Measurements from ENCODE around the gene DNASE1L1. TPM values are rescaled to one million over a fixed set of nuclear protein-coding genes. Genes with fewer than 3 reads are reported as not detected.
A peak's percentile ranks its signal among the peaks of the same experiment; 100 is the strongest.

DNASE1L1 gene
- polyA plus RNA-seq, 3 donors = 26.2 to 64.5 (median 27.2) TPM

DNA sequence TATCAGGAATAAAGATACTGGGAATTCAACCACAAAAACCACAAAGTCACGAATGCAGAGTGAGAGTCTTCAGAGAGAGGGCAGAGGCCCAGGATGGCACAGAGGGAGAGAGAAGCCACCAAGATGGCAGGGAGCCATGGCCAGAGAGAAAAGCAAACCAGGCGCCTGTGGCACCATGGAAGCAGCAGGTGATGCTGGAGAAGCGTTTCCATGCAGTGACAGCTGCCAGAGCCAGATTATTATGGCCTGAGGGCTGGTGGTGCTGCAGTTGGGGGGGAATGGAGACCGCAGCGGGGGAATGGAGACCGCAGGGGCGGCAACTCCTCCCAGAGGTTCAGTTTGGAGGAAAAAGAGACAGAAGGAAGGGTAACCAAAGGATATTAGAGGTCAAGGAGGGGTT lies 8.1 kb upstream of the DNASE1L1 start:
- Mint-ChIP-seq H3K27me3 (ENCODE audit: low read depth in 3 of 3) (peaks cover 0 to 3% (median 0%) of the 10 kb centered on the region in 3 donors), H3K27ac (peak overlapping the region in 3 of 7 donors; percentile 68 to 72 (median 72)), H3K36me3 (peaks cover 15 to 38% of the 10 kb centered on the region in 2 donors), H3K9me3 (peaks cover 0 to 4% (median 0%) of the 10 kb centered on the region in 7 donors), H3K4me3 (no peak overlapping the region), H3K4me1 (peaks cover 6% of the 10 kb centered on the region)
- no peak overlapping the region for H3K27ac ChIP-seq (ENCODE audit: low read depth in 1 of 2, low read length in 2 of 2)
- no peak overlapping the region for H3K4me2 ChIP-seq (replicated peaks; ENCODE audit: extremely low read depth, low read length, poor library complexity, severe bottlenecking)
- intact Hi-C loops (cut with micrococcal nuclease) = no loop called here
- H3K9ac ChIP-seq (ENCODE audit: insufficient read depth, low read length, poor library complexity, severe bottlenecking) = no peak overlapping the region
- peaks cover 19 to 41% of the 10 kb centered on the region in 2 donors for H3K36me3 ChIP-seq (replicated peaks in 1 of 2; ENCODE audit: control insufficient read depth in 1 of 2, insufficient read depth in 2 of 2, low read length in 2 of 2)
- H3K4me1 ChIP-seq (ENCODE audit: control insufficient read depth in 1 of 2, insufficient read depth in 2 of 2, low read length in 2 of 2) = peaks cover 12 to 15% of the 10 kb centered on the region in 2 donors
- no peak overlapping the region for H2AFZ ChIP-seq (ENCODE audit: insufficient read depth, low read depth, low read length, poor library complexity, severe bottlenecking)
- peaks cover 11% of the 10 kb centered on the region for H3K79me2 ChIP-seq (ENCODE audit: insufficient read depth, low read length)
- no peaks in the 10 kb centered on the region for H3K9me3 ChIP-seq (replicated peaks in 1 of 2; ENCODE audit: control insufficient read depth in 1 of 2, insufficient read depth in 1 of 2, low read length in 2 of 2)
- H4K20me1 ChIP-seq (ENCODE audit: insufficient read depth, low read length) = no peaks in the 10 kb centered on the region
- no peak for DNase-seq
- no CpG with 5 or more reads among the region's 7 CpGs for WGBS (ENCODE audit: insufficient coverage)
- H3K27me3 ChIP-seq (ENCODE audit: control insufficient read depth in 2 of 2, insufficient read depth in 2 of 2, low read length in 2 of 2) = no peaks in the 10 kb centered on the region
- no peak overlapping the region for H3K4me3 ChIP-seq (replicated peaks in 1 of 3; ENCODE audit: low read depth in 2 of 3, low read length in 3 of 3)
- TF ChIP-seq, protein P1, sequence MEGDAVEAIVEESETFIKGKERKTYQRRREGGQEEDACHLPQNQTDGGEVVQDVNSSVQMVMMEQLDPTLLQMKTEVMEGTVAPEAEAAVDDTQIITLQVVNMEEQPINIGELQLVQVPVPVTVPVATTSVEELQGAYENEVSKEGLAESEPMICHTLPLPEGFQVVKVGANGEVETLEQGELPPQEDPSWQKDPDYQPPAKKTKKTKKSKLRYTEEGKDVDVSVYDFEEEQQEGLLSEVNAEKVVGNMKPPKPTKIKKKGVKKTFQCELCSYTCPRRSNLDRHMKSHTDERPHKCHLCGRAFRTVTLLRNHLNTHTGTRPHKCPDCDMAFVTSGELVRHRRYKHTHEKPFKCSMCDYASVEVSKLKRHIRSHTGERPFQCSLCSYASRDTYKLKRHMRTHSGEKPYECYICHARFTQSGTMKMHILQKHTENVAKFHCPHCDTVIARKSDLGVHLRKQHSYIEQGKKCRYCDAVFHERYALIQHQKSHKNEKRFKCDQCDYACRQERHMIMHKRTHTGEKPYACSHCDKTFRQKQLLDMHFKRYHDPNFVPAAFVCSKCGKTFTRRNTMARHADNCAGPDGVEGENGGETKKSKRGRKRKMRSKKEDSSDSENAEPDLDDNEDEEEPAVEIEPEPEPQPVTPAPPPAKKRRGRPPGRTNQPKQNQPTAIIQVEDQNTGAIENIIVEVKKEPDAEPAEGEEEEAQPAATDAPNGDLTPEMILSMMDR (IDR thresholded peaks at IDR 0.05) = no peak

- peaks cover 7 to 15% of the 10 kb centered on the region in 2 donors for H3K36me3 ChIP-seq (replicated peaks in 1 of 2; ENCODE audit: control insufficient read depth in 1 of 2, insufficient read depth in 2 of 2, low read length in 2 of 2)
- peaks cover 0 to 6% (median 4%) of the 10 kb centered on the region in 3 donors for H3K27me3 Mint-ChIP-seq (ENCODE audit: low read depth in 3 of 3)
- H4K20me1 ChIP-seq (ENCODE audit: insufficient read depth, low read length) = no peaks in the 10 kb centered on the region
- 20% methylated on average over 1 of the region's 8 CpGs for WGBS (ENCODE audit: insufficient coverage)
- H3K9me3 ChIP-seq (replicated peaks in 1 of 2; ENCODE audit: control insufficient read depth in 1 of 2, insufficient read depth in 1 of 2, low read length in 2 of 2) = no peaks in the 10 kb centered on the region
- H3K27ac ChIP-seq (ENCODE audit: low read depth in 1 of 2, low read length in 2 of 2) = peak overlapping the region; percentile 80 to 89
- H3K27me3 ChIP-seq (ENCODE audit: control insufficient read depth in 2 of 2, insufficient read depth in 2 of 2, low read length in 2 of 2) = no peaks in the 10 kb centered on the region
- peaks cover 0 to 8% (median 2%) of the 10 kb centered on the region in 7 donors for H3K9me3 Mint-ChIP-seq
- H3K79me2 ChIP-seq (ENCODE audit: insufficient read depth, low read length) = peaks cover 34% of the 10 kb centered on the region
- no peak overlapping the region for H3K9ac ChIP-seq (ENCODE audit: insufficient read depth, low read length, poor library complexity, severe bottlenecking)
- H3K36me3 Mint-ChIP-seq = peaks cover 8 to 15% of the 10 kb centered on the region in 2 donors
- peak overlapping the region; percentile 74 for H3K4me2 ChIP-seq (replicated peaks; ENCODE audit: extremely low read depth, low read length, poor library complexity, severe bottlenecking)
- no peak for DNase-seq
- peak overlapping the region in 1 of 3 experiments; percentile 76 for H3K4me3 ChIP-seq (replicated peaks in 1 of 3; ENCODE audit: low read depth in 2 of 3, low read length in 3 of 3)
- H3K4me1 ChIP-seq (ENCODE audit: control insufficient read depth in 1 of 2, insufficient read depth in 2 of 2, low read length in 2 of 2) = peaks cover 34% of the 10 kb centered on the region in 2 donors
- intact Hi-C loops (cut with micrococcal nuclease) = loop anchor here in 1 of 2 donors (2.0 kb wide), 1 partner anchor 14 kb away; no protein-coding TSS in a partner anchor
- no peak overlapping the region for H2AFZ ChIP-seq (ENCODE audit: insufficient read depth, low read depth, low read length, poor library complexity, severe bottlenecking)
- peaks cover 16% of the 10 kb centered on the region for H3K4me1 Mint-ChIP-seq
- TF ChIP-seq, protein P1 (IDR thresholded peaks at IDR 0.05) = no peak
- no peak overlapping the region for H3K4me3 Mint-ChIP-seq
- H3K27ac Mint-ChIP-seq = peak overlapping the region; percentile 25 to 92 (median 90)
Measured at GRCh38 chrX:154413142-154413541, 4.1 kb upstream of the DNASE1L1 start.
